GM21447 (cell line): Measurements from ENCODE around the gene PROSER3.
A peak's percentile ranks its signal among the peaks of the same experiment; 100 is the strongest.

Experiments used
- ATAC-seq: cut with Tn5 transposase; IDR thresholded peaks from one replicate; pipeline ENCODE4 v1.9.1; 2021; ENCODE audit not compliant: unreplicated experiment

Gene PROSER3

GRCh38 chr19:35738021-35738886 lies 19.7 kb upstream of the PROSER3 start:
- no peak for ATAC-seq

GRCh38 chr19:35738887-35739229 lies 19.1 kb upstream of the PROSER3 start:
- no peak for ATAC-seq

GRCh38 chr19:35739275-35740107 lies 18.5 kb upstream of the PROSER3 start:
- no peak for ATAC-seq

DNA sequence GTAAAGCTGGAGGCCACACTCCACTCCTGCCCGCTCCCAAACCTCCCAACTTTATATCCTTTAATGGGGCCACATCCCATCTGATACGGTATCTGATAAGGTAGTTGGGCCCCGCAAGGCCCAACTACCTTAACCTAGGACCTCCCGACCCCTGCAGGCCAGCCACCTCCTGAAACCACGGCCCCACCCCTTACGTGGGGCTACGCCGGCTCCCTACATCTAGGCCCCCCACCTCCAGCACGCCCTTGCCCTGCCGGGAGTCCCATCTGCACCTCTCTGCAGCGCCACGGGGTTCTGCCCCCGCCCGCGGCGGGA lies 17.9 kb upstream of the PROSER3 start:
- ATAC-seq, result peak; percentile 2

DNA sequence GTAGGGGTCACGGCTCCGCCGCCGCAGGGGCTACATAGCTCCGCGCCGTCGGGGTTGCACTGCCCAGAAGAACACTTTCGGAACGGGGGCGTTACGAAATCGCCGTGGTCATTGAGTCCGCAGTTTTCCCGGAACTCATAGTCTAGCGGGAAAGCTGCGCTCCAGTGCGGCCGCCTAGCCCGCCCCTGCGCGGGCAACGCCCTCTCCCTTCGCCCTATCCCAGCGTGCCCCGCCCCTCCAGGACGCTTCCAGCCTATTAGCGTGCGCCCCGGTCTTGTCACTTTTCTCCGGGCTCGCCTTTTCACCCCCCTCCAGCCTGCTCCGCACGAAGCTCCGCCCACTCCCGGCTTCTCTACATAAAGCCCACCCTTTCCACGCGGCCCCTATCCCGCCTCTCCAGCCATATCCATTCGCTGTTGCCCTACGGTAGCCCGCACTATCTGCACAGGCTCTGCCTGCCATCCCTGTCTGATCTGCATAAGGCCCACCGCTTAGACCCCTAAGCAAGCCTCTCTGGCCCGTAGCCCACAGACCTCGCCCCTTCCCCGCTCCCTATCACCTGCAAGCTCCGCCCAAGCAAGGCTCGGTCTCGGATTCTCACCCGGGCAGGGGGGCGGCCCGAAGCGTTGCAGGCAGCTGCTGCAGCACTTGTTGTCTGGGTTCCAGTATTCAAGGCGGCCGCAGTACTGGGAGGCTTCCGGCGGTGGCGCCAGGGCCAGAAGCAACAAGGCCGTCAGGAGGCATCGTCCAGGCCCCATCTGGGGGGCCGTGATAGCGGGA lies 17.4 kb upstream of the PROSER3 start:
- peak; percentile 49 for ATAC-seq

DNA sequence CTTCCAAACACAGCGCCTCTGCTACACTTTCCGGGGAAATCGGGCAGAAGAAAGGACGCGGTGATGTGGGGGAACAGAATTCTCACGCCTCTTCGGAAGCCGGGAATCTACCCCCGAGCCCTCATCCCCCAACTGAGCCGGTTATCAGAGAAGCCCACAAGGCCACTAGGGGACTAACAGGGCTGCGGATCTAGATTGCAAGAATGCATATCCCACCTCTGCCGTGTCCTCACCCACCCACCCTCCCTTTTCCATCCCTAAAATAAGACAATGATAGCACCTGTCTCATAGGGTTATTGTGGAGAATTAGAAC lies 16.8 kb upstream of the PROSER3 start:
- ATAC-seq, result no peak

DNA sequence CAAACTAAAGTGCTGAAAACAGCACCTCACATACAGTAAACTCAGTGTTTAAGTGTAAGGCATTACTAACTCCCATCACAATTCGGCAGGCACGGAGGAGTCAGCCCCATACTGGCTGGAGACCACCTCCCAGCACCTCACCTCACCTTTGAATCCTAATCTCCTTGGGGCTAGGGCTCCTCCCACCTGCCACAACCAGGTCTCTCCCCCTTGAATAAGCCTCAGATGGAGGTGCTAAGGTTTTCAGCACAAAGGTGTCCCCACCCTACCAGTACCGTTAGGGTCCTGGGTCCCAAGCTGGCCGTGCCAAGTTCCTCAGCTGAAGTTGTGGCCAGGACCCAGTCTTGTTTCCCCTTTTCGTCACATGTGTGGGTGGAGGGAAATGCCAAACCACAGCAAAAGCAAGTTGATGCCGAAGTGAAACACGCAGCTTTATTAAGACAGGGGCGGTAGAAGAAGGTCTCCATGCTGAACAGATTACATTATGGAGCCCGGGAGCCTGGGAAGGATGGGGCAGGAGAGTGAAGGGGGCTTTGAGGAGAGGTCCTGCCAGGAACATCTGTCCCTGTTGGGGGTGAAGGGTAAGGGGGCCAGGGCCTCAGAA lies 15.8 kb upstream of the PROSER3 start, which contains the start of gene IGFLR1:
Gene IGFLR1 (minus strand): TSS at position 332 of the 604 bp plus-strand sequence. CDS start 1,272 bp downstream, outside the sequence.
- no peak for ATAC-seq

GRCh38 chr19:35743640-35744429 lies 14.1 kb upstream of the PROSER3 start:
- no peak for ATAC-seq

DNA sequence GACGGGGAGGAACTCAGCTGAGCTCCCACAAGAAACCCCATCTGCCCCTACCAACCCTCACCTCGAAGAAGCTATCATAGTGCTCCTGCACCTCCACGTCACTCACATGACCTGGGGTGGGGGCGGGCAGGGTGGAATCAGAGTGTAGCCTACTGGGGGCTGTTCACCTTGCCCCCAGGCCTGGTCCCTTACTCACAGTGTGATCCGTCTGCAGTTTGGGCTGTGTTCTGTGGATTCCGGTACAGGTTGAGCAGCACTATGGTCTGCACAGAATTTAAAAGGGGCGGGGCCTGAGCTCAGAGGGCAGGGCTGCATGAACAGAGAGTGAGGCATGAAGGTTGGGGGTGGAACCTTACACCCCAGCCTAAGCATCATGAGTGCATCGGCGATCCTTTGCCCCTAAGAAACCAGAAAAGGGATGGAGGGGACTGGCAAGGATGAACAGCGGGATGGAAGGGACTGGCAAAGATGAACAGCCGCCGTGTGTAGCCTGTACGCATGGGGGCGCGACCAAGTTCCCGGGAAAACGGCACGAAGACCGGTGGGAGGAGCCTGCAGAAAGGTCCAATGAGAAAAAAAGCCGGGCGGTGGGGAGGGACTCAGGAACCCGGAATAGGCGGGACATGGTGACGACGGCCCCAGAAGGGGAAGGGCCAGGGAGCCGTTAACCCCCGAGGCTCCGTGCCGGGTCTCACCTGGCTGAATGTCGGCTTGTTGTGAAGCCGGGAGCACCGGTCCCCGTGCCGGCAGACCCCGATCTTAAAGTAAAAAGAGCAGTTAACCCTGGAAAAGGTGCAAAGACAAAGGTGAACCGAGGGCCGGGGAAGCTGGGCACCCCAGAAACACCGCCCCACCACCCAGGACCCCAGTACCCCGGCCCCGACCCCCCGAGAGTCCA lies 13.3 kb upstream of the PROSER3 start:
- peak; percentile 40 for ATAC-seq

GRCh38 chr19:35745328-35746086 lies 12.5 kb upstream of the PROSER3 start, which contains the start of the genes PSENEN and U2AF1L4:
Gene PSENEN, plus strand, starts transcription at chr19:35745651. Its CDS starts 280 bp downstream, at chr19:35745931.
Gene U2AF1L4, minus strand, starts transcription at chr19:35745418. Its CDS starts 27 bp downstream, at chr19:35745391.
- ATAC-seq, result peak; percentile 33

DNA sequence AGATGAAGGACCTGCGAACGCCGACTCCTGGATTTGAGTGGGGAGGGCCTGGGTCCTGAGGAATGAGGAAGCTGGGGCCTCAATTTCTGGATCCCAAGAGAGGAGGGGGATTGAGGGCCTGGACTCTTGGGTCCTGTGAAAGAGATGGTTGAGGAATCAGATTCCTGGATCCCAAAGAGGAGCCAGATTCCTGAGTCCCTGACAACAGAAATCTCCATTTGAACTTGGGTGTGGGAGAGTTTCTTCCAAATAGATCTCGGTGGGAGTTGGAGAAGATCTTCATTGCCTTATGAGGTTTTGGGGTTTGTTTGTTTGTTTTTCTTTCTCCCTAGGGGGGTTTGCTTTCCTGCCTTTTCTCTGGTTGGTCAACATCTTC lies 11.9 kb upstream of the PROSER3 start:
- ATAC-seq, result no peak

DNA sequence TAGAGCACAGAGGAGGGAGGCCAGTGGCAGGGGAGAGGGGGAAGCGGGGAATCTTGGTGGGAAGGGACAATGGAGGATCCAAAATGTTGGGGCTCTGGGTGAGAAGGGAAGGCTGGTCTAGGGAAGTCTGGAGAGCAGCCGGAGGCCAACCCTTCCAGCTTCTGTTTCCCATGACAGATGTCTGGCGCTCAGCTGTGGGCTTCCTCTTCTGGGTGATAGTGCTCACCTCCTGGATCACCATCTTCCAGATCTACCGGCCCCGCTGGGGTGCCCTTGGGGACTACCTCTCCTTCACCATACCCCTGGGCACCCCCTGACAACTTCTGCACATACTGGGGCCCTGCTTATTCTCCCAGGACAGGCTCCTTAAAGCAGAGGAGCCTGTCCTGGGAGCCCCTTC lies 11.4 kb upstream of the PROSER3 start:
- no peak for ATAC-seq

GRCh38 chr19:35748106-35749020 lies 9.6 kb upstream of the PROSER3 start, which contains the start of gene LIN37:
Gene LIN37, plus strand, starts transcription at chr19:35748576. Its CDS starts 149 bp downstream, at chr19:35748725.
- peak; percentile 72 for ATAC-seq

GRCh38 chr19:35750167-35750566 lies 7.8 kb upstream of the PROSER3 start:
- ATAC-seq, result no peak

GRCh38 chr19:35751839-35752745 lies 5.9 kb upstream of the PROSER3 start:
- ATAC-seq, result no peak

GRCh38 chr19:35752746-35753350 lies 5.1 kb upstream of the PROSER3 start:
- no peak for ATAC-seq
